GM18508 (cell line): ENCODE data around the gene NFIB.
A peak's percentile ranks its signal among the peaks of the same experiment; 100 is the strongest.

Experiments used
- ATAC-seq: cut with Tn5 transposase; IDR thresholded peaks from one replicate; pipeline ENCODE4 v1.9.1; 2021; ENCODE audit warnings: moderate number of reproducible peaks; ENCODE audit not compliant: insufficient read depth, unreplicated experiment

NFIB gene

DNA sequence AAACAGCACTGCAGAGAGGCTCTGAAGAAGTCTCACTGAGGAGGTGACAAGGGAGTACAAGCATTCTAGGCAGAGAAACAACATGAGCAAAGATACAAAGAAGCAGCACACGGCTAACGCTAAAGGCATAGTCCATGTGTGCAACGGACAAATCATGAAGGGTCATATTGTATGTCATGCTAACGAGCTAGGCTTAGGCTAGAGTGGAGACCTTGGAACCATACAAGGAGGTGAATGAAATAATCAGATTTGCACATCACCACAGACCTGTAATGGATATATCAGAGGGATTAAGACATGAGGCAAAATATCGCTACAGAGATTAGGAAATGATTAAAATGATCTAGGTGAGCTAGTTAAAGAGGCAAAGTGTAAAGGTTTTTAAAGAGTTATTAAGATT, 145.6 kb downstream of the NFIB start:
- no peak for ATAC-seq

DNA sequence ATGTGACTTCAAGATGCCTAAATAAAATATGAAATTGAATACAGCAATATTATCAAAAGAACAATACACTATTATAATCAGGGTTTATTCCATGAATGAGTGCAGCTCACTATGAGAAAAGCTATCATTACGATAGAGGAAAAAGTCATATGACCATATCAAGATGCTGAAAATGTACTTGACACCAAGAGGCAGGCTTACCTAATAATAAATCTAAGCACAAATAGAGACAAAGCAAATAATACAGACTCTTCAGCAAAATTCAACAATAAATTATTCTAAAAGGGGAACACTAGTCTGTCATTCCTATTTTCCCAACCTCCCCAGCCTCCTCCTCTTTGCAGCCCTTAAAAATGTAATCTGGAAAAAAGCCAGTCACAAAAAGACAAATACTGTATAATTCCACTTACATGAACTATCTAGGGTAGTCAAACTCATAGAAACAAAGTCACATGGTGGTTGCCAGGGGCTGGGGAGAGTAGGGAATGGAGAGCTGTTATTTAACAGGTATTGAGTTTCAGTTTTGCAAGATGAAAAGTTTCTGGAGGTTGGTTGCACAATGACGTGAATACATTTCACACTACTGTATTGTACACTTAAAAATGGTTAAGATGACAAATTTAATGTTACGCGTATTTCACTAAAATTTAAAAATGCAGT, 148.4 kb downstream of the NFIB start:
- ATAC-seq, result no peak

DNA sequence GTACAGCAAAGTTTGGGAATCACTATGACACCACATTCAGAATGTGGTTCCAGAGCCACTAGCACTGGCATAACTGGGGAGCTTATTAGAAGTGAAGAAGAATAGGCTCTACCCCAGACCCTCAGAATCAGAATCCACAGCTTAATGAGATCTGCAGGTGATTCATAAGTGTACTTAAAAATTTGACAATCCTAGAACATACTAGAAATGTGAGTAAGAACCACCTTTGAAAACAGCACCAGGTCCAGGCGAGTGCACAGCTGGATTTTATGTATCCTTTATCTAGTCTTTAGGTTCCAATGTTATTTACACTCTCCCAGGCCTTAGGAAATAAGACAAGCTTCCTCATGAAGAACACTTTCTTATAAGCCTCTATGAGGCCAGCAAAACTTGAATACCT, 149.0 kb downstream of the NFIB start:
- ATAC-seq, result no peak

DNA sequence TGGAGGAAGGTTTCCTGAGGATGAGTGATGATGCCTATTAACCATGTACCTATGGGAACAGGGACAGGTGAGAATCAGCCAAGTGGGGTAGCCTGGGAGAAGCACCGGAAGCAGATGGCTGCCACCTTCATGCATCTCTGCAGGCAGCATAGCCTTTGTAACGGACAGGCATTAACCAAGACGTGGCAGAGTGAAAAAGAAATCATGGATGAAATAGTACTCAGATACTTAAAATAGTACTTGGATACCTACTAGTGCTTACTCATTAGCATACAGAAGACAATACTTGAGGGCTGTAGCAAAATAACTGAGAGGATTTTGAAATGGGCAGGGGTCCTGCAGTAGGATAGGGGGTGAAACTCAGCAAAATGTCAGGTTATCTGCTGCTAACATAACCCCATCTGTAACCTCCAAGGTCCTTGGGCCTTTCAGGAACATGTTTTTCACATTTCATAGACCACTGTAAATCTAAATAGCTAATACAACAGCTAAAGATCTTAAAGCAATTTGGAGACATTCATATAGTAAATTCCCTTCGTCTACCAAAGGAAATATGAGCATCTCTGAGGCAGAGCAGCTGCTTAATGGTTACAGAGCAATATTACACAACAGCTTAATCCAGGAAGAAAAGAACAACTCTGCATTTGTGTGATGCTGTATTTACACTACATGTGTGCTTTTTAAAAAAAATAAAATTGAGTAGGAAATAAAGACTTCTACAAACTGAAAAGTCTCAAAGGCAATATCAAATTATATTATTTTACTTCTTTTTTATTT, 154.3 kb downstream of the NFIB start:
- no peak for ATAC-seq

DNA sequence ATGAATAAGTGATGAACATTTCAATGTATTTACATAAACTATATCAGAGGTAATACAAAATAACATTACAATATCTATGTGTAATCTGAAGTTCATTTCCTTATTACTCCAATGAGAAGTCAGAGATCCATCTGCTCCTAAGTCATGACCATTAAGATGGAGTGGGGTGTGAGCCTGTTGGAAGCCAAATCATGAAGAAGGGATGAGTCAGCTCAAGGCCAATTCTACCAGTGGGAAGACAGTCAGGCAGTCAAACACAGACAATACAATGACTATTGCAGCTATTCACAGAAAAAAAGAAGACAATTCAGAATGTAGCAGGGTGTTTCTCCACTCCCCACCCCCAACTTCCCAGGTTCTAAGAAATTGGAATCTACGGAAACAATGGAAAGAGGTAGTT, 155.0 kb downstream of the NFIB start:
- no peak for ATAC-seq

DNA sequence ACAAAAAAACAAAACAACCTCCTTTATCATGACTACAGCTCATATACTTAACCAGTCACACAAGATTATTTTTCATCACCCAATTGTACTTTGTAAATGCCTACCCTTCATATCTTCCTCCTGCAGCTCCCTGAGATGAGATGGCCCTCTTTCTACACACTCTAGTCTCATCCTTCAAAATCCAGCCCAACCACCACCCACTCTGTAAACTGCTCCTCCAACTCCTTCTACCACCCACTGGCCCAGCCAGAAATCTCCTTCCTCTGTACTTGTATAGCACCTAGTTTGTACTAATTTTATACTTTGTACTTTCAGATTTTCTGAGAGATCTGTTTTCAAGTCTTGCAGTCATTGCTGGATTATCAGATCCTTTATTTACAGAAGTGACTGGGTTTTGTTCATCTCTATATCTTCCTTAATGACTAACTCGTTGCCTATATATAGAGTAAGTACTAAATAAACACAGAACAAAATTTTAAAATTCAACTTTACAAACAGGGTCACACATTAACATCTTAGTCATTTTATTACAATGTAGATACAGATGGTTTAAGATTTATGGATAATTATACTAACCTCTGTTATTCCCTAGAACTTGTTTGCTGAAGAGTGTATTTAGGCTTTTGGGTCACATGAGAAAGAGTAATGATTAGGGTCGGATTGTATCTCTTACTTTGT, 155.7 kb downstream of the NFIB start:
- ATAC-seq, result no peak

DNA sequence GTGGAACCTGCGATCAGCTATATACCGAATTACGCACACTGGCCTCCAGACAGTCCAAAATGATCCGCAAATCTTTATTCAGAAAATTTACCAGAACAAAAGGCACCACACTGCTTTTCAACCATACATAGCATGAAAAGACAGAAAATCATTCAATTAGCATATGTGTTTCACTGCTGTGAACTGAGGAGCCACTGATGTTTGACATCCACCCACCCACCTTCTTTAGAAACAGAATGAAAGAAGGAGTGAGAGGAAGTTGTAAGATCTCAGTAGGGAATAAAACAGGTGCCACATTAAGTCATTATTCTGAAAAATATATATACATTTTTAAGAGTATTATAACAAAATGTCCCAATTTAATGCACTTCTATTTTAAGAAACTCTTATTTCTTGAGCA, 156.8 kb downstream of the NFIB start:
- no peak for ATAC-seq

DNA sequence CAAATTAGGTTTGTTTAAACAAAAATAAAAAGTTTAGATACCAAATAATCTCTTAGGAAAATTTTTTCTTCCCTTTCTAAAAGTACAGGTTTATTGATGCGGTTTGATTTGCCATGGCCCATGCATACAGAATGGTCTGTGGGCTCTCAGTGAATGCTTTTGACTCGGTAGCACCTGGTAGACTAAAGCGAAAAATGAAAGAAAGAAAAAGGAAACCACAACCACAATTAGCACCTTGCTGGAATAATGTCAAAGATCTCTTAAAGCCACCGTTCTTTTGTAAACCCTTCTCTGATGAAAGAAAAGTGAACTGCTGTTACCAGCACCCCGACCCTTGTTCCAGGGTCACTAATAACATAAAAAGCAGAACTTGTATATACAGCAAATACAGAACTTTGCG, 157.9 kb downstream of the NFIB start:
- peak; percentile 94 for ATAC-seq

DNA sequence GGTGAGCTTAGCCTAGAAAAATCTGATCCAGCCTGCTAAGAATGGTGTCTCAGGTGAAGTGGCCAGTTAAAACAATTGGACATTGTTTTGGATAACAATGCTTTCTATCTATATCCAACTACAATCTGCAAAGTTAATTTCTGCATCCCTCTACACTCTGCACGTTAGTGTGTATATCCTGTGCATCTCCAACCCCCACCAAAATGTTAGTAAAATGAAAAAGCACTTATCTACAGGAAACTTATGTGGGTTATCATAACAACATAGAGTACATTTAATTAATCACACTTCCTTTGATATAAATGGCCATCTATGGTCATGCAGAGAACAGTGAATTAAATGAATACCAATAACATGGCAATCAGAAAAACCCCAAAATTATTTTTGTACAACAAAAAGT, 158.7 kb downstream of the NFIB start:
- no peak for ATAC-seq

DNA sequence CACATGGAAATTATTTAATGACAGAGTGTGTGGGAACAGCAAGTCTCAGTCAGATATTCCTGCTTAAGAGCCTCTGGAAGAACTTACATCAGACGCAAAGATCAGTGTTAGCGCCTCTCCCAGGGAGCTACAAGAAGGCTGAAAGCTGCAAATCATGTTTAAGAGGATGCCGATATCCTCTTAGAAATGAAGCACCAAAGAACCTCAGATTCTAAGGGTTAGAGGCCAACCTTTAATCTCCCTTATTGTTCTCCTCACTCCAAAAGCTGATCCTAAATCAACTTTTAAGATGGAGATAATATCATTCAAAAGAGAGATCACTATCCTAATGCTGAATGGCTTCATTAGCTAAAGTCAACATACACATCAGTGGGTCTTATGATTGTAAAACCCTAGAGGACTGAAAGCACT, 160.6 kb downstream of the NFIB start:
- ATAC-seq, result no peak

DNA sequence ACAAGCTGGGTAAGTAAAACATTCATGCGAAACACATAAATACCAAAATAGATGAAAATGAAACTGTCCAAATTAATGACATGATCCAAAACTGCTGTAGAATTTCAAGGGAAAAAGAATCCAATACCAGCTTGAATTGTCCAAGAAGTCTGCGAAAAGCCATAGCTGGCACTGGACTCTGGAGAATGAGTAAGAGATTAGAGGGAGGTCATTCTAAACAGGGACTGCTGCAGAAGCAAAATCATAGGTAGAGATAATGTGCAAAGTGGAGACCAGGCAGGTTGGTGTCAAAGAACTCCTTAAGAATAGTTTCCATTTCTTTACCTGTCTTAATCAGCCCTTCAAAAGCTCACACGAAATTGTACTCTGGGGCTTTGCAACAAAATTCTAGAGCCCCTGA, 162.5 kb downstream of the NFIB start:
- no peak for ATAC-seq

DNA sequence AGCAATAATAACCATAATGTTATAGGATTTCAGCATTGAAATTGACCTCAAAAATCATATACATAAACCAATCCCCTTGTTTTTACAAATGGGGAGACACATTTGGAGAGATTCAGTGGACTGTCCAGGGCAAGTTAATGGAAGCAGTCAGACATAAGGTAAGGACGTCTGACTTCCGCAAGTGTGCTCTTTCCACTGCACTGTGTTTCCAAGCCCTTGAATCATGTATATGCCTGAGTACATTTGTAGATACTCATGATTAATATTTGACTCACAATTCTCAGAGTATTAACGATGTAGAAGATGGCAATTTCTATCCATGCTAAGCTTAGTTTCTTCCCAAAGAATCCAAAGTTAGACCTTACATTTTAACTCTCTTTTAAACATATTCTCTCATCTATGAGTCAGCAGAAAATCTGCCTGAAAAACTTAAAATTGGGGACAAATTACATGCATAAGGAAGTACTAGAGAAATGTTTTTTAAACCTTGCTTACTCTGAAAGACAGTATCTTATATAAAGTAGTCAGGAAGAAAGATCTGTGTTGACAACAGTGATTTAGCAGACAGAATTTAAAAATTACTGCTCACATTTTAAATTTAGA, 165.3 kb downstream of the NFIB start:
- no peak for ATAC-seq

DNA sequence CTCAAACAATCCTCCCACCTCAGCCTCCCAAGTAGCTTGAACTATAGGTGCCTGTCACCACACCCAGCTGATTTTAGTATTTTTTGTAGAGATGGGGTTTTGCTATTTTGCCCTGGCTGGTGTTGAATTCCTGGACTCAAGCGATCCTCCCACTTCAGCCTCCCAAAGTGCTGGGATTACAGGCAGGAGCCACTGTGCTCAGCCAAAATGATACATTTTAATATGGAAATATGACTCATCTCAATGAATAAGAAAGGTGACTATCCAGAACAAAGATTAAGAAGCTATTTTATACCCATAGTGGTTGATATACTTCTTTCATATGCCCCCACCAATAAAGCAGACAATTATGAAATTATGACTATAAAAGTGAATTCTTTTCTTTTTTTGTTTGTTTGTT, 166.2 kb downstream of the NFIB start:
- no peak for ATAC-seq

DNA sequence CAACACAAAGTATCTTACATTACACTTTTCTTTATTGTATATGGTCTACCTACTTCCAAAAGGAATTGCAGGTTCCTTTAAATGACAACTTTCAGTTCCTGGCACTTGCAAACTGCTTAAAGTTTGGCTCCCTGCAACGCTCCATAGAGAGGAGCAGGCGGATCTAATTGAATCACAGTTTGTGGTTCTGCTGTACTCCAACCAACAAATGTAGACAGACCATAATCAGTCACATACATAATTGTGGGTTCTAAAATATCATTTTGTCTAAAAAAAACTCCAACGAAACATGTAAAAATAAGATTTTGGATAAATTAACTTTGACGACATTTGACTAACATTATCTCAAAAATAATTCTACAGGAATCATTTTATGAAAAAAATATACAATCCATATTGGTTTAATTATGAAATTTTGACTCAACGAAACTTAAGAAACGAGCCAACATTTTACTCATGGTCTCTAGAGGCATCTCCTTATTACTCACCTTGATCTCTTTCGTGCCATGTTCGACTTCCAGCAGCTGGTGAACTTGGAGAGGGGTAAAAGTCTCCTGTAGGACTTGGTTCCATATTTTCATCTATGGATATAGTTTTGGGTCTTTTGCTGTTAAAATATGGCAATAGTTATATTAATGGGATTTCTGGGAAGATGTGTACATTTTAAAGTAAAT, 167.6 kb downstream of the NFIB start:
- no peak for ATAC-seq

DNA sequence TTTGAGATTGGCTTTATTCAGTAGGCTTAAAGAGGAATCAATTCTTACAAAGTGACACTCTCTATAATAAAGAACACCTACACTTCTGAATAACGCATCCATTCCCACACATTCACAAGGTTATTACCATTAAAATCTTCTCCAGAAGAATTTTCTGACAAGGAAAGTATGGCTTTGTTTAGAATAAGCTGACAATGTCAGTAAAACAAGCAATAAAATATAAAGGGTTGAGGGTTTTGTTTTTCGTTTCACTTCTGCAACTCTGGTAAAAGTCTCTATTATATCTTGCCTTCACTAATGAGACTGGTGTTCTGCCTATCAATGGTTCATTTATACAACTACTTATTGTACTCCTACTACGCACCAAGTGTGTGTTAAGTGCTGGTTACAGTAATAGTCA, 169.7 kb downstream of the NFIB start:
- ATAC-seq, result no peak

DNA sequence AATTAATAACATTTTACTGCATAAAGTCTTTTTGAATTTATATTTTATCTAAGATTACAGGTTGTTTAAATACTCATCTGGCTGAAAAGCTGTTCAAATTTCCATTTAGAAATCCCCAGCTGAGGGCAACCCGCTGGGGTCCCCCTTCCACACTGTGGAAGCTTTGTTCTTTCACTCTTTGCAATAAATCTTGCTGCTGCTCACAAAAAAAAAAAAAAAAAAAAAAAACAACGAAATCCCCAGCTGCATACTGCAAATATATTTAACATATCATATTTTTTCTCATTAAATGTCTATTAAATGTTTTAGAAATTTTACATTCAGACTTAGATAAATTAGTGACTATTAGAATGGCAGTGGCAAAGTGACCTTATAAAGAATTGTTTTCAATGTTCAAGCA, 172.2 kb downstream of the NFIB start:
- ATAC-seq, result no peak

DNA sequence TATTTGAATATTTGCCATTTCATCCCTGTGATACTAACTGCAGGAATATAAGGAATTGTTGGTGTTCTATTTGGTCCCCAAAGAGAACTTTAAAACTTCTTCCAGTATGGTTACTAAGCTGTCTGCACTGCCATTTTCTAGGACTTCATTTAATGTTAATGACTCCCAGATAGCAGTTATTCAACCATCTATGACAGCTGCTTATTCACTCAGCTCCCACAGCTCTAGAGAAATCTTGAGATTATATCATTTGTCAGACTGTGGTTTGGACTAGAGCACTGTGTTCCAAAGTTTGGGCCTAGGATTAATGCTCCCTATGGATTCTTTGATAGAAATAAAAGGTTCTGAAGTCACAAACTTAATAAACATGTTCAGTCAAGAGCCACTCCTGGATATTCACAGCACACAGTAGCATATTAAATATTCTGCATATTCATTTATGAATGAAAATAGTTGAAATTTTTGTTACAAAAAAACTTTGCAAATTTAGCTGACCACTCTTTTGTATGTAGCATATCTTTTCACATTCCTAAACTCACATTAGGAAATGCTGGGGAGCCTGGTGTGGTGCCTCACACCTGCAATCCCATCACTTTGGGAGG, 173.7 kb downstream of the NFIB start:
- ATAC-seq, result no peak

DNA sequence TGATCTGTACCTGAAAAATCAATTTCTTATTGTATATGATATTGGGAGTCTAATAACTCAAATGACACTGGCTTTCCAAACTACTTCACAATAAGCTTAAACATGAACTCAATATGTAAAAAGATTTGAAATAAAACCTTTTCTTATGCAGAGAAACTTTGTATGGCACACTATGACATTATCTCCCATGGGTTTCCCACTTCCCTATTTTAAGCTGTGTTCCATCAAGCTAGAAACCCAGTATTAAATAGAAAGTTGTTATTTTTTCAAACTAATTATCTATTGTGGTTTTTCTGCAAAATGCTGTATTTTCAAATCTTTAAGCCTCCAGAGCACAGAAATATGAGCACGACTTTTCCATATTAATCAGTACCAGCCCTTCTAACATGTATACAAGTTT, 174.7 kb downstream of the NFIB start:
- ATAC-seq, result no peak

DNA sequence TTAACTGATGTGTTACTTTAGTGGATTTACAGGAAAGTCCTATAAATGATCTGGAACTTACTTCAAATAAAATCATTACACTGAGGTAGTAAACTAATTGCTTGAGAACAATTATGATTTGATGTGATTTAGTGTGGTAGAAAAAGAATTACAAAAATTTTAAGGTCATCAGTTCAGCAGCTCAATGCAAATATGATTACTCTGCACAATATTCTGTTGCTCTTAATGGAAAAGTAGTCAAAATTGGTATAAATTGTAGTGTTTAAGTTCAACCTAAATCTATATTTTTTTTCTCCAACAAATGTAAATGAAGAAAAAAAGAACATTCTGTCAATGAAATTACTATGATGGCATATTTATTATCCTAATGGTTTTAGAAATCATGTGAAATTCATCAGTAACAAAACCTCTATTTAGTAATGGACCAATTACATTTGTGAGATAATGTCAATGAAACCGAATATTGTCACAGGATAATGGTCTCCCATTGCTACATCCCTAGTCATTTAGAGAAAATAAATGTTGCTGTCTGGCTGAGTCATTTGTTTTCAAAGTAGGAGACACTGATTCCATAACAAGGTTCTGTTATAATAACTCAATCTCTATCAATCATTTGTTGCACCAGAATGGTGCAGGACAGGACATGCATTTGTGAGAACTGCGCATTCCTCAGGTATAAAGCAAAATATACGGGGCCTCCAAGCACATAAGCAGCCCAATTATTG, 177.1 kb downstream of the NFIB start:
- ATAC-seq, result no peak
